CD4-positive, CD25-positive, alpha-beta regulatory T cell (primary cell): Measurements from ENCODE around the gene EMX2. TPM values are rescaled to one million over a fixed set of nuclear protein-coding genes. Genes with fewer than 3 reads are reported as not detected.

Experiments used
- ATAC-seq, 2 donors: fragments of 150-1000 bp; cut with Tn5 transposase; one replicate each; pipeline ENCODE4 v1.10.0; 2021; ENCODE audit warnings: low read depth in 2 of 2, moderate number of reproducible peaks in 2 of 2, moderate library complexity in 1 of 2
- DNase-seq, 3 donors: peaks; one replicate each; pipeline versions ENCODE4 v3.0.0 to v3.0.0-alpha.2; 2012 to 2022; ENCODE audit warnings: mixed read lengths in 1 of 3
- H3K27ac ChIP-seq: one replicate; pipeline ENCODE4 v1.7.0; 2013; ENCODE audit warnings: mild to moderate bottlenecking, low read length; ENCODE audit not compliant: insufficient read depth, poor library complexity, severe bottlenecking
- H3K27me3 ChIP-seq: one replicate; pipeline ENCODE4 v1.7.0; 2013; ENCODE audit warnings: low read length; ENCODE audit not compliant: control insufficient read depth, insufficient read depth
- H3K36me3 ChIP-seq: one replicate; pipeline ENCODE4 v1.7.0; 2013; ENCODE audit warnings: mild to moderate bottlenecking, low read length, moderate library complexity; ENCODE audit not compliant: control insufficient read depth, insufficient read depth
- H3K4me1 ChIP-seq: 2 replicates; pipeline ENCODE4 v1.7.0; 2013; ENCODE audit warnings: mild to moderate bottlenecking, low read length; ENCODE audit not compliant: insufficient read depth, control insufficient read depth, poor library complexity, severe bottlenecking
- H3K4me3 ChIP-seq: one replicate; pipeline ENCODE4 v1.7.0; 2013; ENCODE audit warnings: low read depth, mild to moderate bottlenecking, low read length, moderate library complexity
- H3K9me3 ChIP-seq, 2 experiments: 1 replicate in 1 of 2; 2 replicates in 1 of 2; pipeline ENCODE4 v1.7.0; 2013; ENCODE audit warnings: low read length in 2 of 2, mild to moderate bottlenecking in 1 of 2, moderate library complexity in 1 of 2; ENCODE audit not compliant: control insufficient read depth in 2 of 2
- H3K27ac Mint-ChIP-seq, 3 donors: one replicate each; pipeline ENCODE4 v1.8.0; 2020 to 2022; ENCODE audit warnings: mild to moderate bottlenecking in 3 of 3, mixed read lengths in 3 of 3, moderate library complexity in 2 of 3
- H3K27me3 Mint-ChIP-seq: one replicate; pipeline ENCODE4 v1.8.0; 2022; ENCODE audit warnings: mild to moderate bottlenecking, mixed read lengths
- H3K36me3 Mint-ChIP-seq: one replicate; pipeline ENCODE4 v1.8.0; 2020; ENCODE audit warnings: mixed read lengths
- H3K4me1 Mint-ChIP-seq, 4 donors: one replicate each; pipeline ENCODE4 v1.8.0; 2020 to 2022; ENCODE audit warnings: mixed read lengths in 4 of 4, mild to moderate bottlenecking in 1 of 4
- H3K4me3 Mint-ChIP-seq, 4 donors: one replicate each; pipeline ENCODE4 v1.8.0; 2020 to 2022; ENCODE audit warnings: mild to moderate bottlenecking in 4 of 4, mixed read lengths in 4 of 4, moderate library complexity in 3 of 4
- H3K9me3 Mint-ChIP-seq, 7 donors: one replicate each; pipeline ENCODE4 v1.8.0; 2020 to 2022; ENCODE audit warnings: mixed read lengths in 7 of 7, mild to moderate bottlenecking in 3 of 7, moderate library complexity in 2 of 7
- polyA plus RNA-seq, 4 donors: library from polyadenylated mRNA; unstranded; fragments of 300-500 nt; fragmentation: Illumina TruSeq; gene quantifications; one replicate each; pipeline ENCODE4 v1.2.3, GENCODE V29; 2021
- total RNA-seq: library from RNA; stranded (reverse); gene quantifications from one replicate; pipeline ENCODE4 v1.2.3, GENCODE V29; 2022

The EMX2 gene
- total and polyA plus RNA-seq, 5 donors from 2014 or later, result not detected

DNA sequence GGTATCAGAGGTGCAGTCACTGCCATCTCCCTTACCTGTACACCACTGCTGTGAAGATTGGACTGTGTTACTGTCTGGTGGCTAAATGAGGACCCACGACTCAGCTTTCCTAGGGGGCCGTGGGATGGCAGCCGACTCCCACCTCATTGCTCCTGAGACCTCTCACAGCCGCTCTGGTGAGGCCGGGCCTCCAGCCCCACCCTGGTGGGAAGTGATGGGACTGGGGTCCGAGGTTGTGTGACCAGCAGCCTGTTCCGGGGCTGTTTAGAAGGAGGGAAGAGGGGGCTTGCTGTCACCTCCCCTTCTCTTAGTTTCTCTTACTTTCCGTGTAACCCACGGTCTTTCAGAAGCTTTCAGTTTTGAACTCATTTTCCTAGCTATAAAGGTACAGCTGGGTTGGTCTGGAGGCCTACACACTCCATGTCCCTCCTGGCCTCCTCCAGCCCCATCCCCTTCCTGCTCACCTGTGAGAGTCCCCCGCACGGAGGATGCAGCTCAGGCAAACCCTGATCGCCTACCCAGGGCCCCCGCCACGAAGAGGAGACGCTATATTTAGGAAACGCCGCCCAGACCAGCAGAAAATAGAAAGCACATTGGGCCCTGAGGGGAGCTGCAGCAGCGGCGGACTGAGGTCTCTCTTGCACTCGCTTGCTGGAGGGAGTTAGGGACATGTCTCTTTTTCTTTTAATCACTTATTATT, 4.6 kb downstream of the EMX2 start:
- H3K27me3 ChIP-seq, result peaks cover 29% of the 10 kb centered on the region
- Mint-ChIP-seq H3K4me1 (peaks cover 0 to 26% (median 7%) of the 10 kb centered on the region in 4 donors), H3K4me3 (peak overlapping the region in 1 of 4 donors; percentile 36), H3K27me3 (peaks cover 84% of the 10 kb centered on the region), H3K27ac (no peak overlapping the region), H3K36me3 (no peaks in the 10 kb centered on the region), H3K9me3 (peaks cover 0 to 7% (median 0%) of the 10 kb centered on the region in 7 donors)
- ATAC-seq (no peak), DNase-seq (no peak)
- no peaks in the 10 kb centered on the region for H3K9me3 ChIP-seq
- H3K4me3 ChIP-seq, result no peak overlapping the region
- peaks cover 16% of the 10 kb centered on the region for H3K4me1 ChIP-seq
- no peak overlapping the region for H3K27ac ChIP-seq
- no peaks in the 10 kb centered on the region for H3K36me3 ChIP-seq

DNA sequence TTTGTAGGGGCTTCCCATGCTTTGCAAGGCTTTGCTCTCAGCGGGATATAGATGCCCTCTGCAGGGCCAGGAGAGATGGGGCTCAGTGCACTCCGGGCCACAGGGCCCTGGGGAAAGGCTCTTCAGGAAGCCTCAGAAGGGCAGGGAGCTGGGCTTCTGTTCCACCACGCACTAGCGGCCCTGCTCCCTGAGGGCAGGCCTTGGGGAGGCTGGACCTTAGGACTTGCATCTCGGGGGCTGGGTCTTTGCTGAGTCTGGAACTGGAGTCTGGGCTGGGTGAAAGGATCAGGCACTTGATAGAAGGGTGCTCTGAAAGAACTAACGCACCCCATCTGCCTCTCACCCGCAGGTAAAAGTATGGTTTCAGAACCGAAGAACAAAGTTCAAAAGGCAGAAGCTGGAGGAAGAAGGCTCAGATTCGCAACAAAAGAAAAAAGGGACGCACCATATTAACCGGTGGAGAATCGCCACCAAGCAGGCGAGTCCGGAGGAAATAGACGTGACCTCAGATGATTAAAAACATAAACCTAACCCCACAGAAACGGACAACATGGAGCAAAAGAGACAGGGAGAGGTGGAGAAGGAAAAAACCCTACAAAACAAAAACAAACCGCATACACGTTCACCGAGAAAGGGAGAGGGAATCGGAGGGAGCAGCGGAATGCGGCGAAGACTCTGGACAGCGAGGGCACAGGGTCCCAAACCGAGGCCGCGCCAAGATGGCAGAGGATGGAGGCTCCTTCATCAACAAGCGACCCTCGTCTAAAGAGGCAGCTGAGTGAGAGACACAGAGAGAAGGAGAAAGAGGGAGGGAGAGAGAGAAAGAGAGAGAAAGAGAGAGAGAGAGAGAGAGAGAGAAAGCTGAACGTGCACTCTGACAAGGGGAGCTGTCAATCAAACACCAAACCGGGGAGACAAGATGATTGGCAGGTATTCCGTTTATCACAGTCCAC, 5.4 kb downstream of the EMX2 start:
- DNase-seq (no peak), ATAC-seq (no peak)
- H3K27ac ChIP-seq, result no peak overlapping the region
- Mint-ChIP-seq H3K9me3 (peaks cover 0 to 7% (median 0%) of the 10 kb centered on the region in 7 donors), H3K4me3 (no peak overlapping the region), H3K36me3 (peaks cover 4% of the 10 kb centered on the region), H3K27ac (no peak overlapping the region), H3K27me3 (peaks cover 87% of the 10 kb centered on the region), H3K4me1 (peaks cover 0 to 28% (median 7%) of the 10 kb centered on the region in 4 donors)
- no peak overlapping the region for H3K4me3 ChIP-seq
- H3K9me3 ChIP-seq, result no peaks in the 10 kb centered on the region
- H3K36me3 ChIP-seq, result no peaks in the 10 kb centered on the region
- H3K27me3 ChIP-seq, result peaks cover 34% of the 10 kb centered on the region
- H3K4me1 ChIP-seq, result peaks cover 16% of the 10 kb centered on the region

DNA sequence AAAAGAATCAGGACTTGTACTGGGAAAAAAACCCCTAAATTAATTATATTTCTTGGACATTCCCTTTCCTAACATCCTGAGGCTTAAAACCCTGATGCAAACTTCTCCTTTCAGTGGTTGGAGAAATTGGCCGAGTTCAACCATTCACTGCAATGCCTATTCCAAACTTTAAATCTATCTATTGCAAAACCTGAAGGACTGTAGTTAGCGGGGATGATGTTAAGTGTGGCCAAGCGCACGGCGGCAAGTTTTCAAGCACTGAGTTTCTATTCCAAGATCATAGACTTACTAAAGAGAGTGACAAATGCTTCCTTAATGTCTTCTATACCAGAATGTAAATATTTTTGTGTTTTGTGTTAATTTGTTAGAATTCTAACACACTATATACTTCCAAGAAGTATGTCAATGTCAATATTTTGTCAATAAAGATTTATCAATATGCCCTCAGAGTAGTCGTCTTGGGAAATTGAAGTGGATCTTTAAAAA, 6.6 kb downstream of the EMX2 start:
- DNase-seq (no peak), ATAC-seq (no peak)
- H3K4me3 ChIP-seq, result no peak overlapping the region
- H3K4me1 Mint-ChIP-seq, result peaks cover 0 to 27% (median 9%) of the 10 kb centered on the region in 4 donors
- no peaks in the 10 kb centered on the region for H3K9me3 ChIP-seq
- peaks cover 7% of the 10 kb centered on the region for H3K4me1 ChIP-seq
- H3K36me3 Mint-ChIP-seq, result peaks cover 4% of the 10 kb centered on the region
- H3K27me3 ChIP-seq, result peaks cover 35% of the 10 kb centered on the region
- no peak overlapping the region for H3K4me3 Mint-ChIP-seq
- H3K27me3 Mint-ChIP-seq, result peaks cover 89% of the 10 kb centered on the region
- H3K9me3 Mint-ChIP-seq, result peaks cover 0 to 7% (median 0%) of the 10 kb centered on the region in 7 donors
- no peak overlapping the region for H3K27ac ChIP-seq
- no peaks in the 10 kb centered on the region for H3K36me3 ChIP-seq
- no peak overlapping the region for H3K27ac Mint-ChIP-seq

GRCh38 chr10:117550076-117550475, 7.5 kb downstream of the EMX2 start:
- DNase-seq, result no peak
- Mint-ChIP-seq H3K4me3 (no peak overlapping the region), H3K4me1 (peaks cover 0 to 20% (median 10%) of the 10 kb centered on the region in 4 donors), H3K9me3 (peaks cover 0 to 4% (median 0%) of the 10 kb centered on the region in 7 donors), H3K36me3 (peaks cover 4% of the 10 kb centered on the region), H3K27ac (no peak overlapping the region), H3K27me3 (peaks cover 90% of the 10 kb centered on the region)
- no peaks in the 10 kb centered on the region for H3K36me3 ChIP-seq
- H3K27me3 ChIP-seq, result peaks cover 36% of the 10 kb centered on the region
- no peaks in the 10 kb centered on the region for H3K4me1 ChIP-seq
- no peak for ATAC-seq
- no peak overlapping the region for H3K4me3 ChIP-seq
- no peak overlapping the region for H3K27ac ChIP-seq
- H3K9me3 ChIP-seq, result no peaks in the 10 kb centered on the region

DNA sequence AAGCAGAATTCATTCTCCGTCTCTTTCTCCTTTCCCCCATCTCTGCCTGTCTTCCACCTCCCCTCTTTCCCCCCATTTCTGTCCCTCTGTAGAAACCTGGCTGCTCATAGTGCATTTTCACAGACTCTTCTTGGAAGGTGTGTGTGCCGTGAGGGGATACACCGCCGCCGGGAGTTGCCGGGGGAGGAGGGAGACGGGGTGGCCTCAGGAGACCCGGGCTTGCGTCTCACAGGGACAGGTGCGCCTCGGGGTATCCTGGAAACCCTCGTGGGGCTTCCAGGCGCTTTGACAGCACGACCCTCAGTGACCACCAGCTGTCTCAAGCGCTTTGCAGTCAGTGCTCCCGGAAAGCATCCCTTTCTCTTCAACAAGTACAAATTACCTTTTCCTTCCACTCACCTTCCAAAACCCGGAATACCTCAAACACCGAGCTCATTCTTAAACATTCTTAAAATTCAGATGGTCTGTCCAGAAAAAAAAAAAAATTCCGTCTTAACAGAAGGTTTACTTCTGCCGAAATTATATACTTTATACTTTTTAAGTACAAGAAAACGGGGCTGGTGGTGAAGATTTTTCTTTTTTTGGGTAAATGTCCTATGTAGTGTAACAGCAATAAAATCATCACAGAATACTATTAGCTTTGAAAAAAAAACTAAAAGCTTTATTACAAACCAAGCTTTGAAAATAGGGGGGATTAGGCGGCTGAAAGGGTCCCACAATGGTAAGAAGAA, 8.2 kb downstream of the EMX2 start:
- H3K27ac Mint-ChIP-seq, result no peak overlapping the region
- peaks cover 36% of the 10 kb centered on the region for H3K27me3 ChIP-seq

GRCh38 chr10:117551330-117552155, 9.0 kb downstream of the EMX2 start:
- Histone ChIP-seq H3K4me1 (no peaks in the 10 kb centered on the region), H3K36me3 (no peaks in the 10 kb centered on the region), H3K4me3 (no peak overlapping the region), H3K27me3 (peaks cover 34% of the 10 kb centered on the region), H3K27ac (no peak overlapping the region), H3K9me3 (no peaks in the 10 kb centered on the region)
- Mint-ChIP-seq H3K4me1 (peaks cover 0 to 15% (median 10%) of the 10 kb centered on the region in 4 donors), H3K27ac (no peak overlapping the region), H3K4me3 (no peak overlapping the region), H3K9me3 (peaks cover 0 to 4% (median 0%) of the 10 kb centered on the region in 7 donors), H3K36me3 (peaks cover 4% of the 10 kb centered on the region), H3K27me3 (peaks cover 91% of the 10 kb centered on the region)
- ATAC-seq (no peak), DNase-seq (no peak)

More for the DNA sequence above, 8.2 kb downstream of the EMX2 start:
- H3K27ac ChIP-seq, result no peak overlapping the region
- H3K36me3 ChIP-seq, result no peaks in the 10 kb centered on the region
- Mint-ChIP-seq H3K36me3 (peaks cover 4% of the 10 kb centered on the region), H3K9me3 (peaks cover 0 to 4% (median 0%) of the 10 kb centered on the region in 7 donors), H3K4me3 (no peak overlapping the region), H3K27me3 (peaks cover 94% of the 10 kb centered on the region), H3K4me1 (peaks cover 0 to 19% (median 10%) of the 10 kb centered on the region in 4 donors)
- H3K4me3 ChIP-seq, result no peak overlapping the region
- DNase-seq (no peak), ATAC-seq (no peak)
- H3K4me1 ChIP-seq, result no peaks in the 10 kb centered on the region
- no peaks in the 10 kb centered on the region for H3K9me3 ChIP-seq
